GM21447 (cell line): ENCODE data around the gene UCN3.
"Not testable (repeated sequence)": the region's sequence is repeated elsewhere in the genome, so short reads cannot be mapped to it uniquely, and the experiment has no call there.

ENCODE experiments used
- ATAC-seq: cut with Tn5 transposase; IDR thresholded peaks from one replicate; pipeline ENCODE4 v1.9.1; 2021; ENCODE audit not compliant: unreplicated experiment

Gene UCN3

DNA sequence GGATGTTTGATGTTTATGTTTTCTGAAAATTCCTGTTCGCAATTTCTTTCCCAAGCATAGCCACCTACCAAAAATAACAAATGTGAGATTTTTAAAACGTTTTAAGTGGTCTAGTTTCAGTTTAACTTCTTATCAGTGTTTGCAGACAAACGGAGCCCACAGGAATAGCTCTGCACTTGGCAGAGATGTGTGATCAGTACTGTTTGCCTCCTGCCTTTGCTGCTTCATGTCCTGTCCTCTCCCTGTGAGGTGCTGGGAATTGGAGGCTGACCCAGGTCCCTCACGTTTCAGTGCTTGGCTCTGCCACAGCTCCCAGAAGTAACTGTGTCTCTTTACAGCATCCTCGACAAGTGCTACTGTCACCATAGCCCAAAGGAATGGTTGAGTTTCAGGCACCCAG, 1.2 kb downstream of the UCN3 start:
- no peak for ATAC-seq

DNA sequence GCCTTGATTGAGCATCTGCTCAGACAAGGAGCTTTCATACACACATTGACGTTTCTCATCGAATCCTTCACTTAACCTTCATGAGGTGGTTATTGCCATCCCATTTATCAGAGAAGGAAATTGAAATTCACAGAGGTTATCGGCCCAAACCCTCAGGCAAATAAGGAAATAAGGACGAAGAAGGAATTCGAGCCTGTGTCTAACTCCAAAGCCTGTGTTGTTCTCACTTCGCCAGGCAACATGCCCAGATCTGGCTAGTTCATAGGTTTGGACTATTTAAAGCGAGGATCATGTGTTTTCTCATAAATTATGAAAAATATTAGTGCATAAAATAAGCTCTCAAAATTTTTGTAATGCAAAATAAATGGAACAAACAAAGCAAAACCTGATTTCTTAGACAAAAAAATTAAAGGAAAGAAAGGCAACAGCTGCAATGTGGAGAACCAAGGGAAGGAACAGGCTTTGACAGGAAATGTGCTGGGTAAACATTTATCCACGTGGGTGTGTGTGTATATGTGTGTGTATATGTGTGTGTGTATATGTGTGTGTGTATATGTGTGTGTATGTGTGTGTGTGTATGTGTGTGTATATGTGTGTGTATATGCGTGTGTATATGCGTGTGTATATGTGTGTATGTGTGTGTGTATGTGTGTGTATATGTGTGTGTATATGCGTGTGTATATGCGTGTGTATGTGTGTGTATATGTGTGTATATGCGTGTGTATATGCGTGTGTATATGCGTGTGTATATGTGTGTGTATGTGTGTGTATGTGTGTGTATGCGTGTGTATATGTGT, 4.8 kb downstream of the UCN3 start:
- no peak for ATAC-seq

DNA sequence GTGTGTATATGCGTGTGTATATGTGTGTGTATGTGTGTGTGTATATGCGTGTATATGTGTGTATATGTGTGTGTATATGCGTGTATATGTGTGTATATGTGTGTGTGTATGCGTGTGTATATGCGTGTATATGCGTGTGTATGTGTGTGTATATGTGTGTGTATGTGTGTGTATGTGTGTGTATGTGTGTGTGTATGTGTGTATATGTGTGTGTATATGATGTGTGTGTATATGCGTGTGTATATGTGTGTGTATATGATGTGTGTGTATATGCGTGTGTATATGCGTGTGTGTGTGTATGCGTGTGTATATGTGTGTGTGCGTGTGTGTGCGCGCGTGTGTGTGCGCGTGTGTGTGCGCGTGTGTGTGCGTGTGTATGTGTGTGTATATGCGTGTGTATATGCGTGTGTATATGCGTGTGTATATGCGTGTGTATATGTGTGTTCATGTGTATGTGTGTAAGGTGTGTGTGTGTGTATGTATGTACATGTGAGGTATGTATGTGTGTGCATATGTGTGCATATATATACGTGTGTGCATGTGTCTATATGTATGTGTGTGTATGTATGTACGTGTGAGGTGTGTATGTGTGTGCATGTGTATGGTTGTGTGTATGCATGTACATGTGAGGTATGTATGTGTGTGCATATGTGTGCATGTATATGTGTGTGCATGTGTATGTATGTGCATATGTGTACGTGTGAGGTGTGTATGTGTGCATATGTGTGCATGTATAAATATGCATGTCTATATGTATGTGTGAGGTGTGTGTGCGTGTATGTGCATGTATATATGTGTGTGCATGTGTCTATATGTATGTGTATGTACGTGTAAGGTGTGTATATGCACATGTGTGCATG, 6.0 kb downstream of the UCN3 start:
- no peak for ATAC-seq

DNA sequence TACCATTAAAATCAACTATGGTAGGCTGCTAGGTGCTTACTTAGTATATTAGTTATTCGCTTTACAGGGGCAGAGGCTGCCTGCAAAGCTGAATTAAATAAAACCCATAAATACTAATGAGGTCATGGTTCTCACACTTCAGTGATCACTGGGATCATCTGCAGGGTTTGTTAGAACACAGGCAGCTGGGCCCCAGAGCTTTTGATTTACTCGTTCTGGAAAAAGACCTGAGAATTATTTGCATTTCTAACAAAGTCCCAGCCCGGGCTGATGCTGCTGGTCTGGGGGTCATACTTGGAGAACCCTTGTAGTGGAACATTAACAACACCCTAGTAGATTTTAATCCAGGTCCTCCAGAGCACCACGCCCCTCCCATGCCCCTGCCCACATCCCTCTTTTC, 8.5 kb downstream of the UCN3 start:
- ATAC-seq, result no peak

DNA sequence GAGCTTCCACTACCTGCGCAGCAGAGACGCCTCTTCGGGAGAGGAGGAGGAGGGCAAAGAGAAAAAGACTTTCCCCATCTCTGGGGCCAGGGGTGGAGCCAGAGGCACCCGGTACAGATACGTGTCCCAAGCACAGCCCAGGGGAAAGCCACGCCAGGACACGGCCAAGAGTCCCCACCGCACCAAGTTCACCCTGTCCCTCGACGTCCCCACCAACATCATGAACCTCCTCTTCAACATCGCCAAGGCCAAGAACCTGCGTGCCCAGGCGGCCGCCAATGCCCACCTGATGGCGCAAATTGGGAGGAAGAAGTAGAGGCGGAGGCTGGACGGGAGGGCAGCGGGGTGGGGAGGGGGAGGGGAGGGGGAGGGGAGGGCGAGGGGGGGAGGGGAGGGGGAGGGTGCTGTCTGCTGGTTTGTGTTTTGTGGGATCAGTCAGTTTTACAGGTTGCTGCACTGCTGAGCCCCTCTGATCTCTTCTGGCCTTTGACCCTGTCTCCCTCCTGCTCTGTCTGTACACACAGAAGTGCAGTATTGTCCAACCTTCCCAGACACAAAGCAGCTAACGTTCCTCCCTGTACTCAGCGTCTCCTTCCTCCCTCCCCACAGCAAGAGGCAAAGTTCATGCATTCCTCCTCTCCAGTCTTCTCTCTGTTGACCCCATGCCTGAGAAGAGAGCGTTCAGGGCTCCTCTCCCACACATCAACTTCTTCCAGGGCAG, 9.3 kb downstream of the UCN3 start:
- ATAC-seq, result no peak

DNA sequence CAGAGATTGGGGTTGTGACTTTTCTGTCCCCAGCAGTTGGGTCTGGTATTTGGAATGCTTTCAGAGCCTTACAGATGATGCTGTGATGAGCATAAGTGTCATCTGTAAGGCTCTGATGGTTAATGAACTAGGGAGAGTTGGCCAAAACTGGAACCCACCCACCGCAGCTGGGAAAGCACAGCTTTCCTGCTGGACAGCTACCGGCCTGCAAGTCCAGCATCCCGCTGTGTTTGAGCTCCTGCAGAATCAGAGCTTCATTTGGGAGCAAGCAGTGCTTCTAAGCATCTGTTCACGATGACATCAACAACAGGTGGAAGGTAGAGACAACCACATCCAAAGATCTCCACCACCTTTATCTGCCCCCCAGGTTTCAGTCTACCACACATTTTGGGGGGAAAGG, 11.7 kb downstream of the UCN3 start:
- ATAC-seq, result no peak

DNA sequence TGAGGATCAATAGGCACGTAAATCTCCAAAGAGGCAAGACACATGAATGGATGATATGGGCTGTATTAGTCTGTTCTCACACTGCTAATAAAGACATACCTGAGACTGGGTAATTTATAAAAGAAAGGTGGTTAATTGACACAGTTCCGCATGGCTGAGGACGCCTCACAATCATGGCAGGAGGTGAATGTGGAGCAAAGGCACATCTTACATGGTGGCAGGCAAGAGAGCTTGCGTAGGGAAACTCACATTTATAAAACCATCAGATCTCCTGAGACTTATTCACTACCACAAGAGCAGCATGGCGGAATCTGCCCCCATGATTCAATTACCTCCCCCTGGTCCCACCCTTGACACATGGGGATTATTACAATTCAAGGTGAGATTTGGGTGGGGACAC, 14.4 kb downstream of the UCN3 start:
- ATAC-seq, result not testable (repeated sequence)

DNA sequence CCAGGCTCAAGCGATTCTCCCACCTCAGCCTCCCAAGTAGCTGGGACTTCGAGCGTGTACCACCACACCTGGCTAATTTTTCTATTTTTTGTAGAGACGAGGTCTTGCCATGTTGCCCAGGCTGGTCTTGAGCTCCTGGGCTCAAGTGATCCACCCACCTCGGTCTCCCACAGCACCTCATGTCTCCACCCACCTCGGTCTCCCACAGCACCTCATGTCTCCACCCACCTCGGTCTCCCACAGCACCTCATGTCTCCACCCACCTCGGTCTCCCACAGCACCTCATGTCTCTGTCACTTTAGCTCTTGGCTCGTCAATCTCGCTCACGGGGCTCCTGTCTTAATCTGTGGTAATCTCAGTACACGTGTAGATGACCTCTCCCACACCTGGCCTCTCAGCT, 15.6 kb downstream of the UCN3 start:
- ATAC-seq, result not testable (repeated sequence)

DNA sequence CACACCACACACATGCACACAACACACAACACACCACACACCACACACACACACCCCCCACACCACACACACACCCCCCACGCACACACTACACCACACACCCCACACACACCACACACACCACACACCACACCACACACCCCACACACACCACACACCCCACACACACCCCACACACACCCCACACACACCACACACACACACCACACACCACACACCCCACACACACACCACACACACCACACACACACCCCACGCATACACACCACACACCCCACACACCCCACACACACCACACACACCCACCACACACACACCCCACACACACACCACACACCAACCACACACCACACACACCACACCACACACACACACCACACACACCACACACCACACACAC, 16.4 kb downstream of the UCN3 start:
- no peak for ATAC-seq

DNA sequence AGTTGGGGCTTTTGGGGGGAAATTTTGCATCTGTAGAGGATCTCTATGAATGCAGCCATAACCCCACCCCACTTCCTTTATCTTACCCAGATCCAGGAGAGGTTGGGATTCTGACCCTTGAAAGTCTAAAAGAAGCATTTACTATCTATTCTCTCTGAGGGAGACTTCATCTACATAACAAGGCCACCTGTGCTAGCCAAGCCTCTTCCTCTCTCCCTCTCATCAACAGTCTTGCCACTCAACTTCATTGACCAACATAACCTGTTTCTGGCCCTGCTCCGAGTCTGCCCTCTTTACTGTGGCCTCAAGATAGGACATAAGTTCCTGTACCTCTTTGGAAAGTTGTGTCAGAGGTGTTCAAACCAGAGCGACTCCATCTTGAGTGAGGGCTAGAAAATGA, 20.5 kb downstream of the UCN3 start:
- ATAC-seq, result no peak

DNA sequence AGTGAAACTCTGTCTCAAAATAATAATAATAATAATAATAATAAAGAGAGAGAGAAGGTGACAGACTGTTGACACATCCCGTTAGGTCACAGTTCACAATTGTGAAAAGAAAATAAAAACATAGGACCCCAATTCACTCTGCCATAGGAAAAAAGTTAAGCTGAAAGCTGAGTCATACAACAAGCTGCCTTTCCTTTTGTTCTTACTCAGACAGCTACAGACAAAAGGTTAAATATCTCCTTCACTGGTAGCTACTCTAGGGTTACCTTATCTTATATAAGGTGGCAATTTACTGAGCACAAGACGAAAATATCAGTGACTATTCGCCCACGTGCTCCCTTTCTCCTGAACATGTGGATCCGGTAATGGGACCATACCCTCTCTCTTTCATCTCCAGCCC, 22.4 kb downstream of the UCN3 start:
- ATAC-seq, result no peak

DNA sequence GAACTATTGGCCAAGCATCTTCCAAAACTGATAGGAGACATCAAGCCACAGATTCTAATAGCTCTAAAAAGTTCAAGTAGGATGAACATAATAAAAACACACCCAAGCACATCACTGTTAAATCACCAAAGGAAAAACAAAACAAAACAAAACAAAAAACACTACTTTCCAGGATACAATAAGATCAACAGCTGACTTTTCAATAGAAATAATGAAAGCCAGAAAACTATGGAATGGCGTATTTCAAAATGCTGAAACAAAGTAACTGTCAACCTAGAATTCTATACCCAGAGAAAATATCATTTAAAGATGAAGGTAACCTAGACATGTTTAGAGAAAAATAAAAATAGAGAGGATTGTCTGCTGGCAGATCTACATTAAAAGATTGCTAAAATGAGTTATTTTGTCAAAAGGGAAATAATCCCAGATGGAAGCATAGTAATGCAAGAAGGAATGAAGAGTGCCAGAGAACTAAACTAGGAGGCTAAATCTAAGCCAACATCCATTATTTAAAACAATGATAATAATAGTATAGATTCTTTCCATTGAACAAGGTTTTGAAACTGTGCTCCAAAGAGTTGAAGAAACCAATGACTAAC, 25.9 kb downstream of the UCN3 start:
- no peak for ATAC-seq

DNA sequence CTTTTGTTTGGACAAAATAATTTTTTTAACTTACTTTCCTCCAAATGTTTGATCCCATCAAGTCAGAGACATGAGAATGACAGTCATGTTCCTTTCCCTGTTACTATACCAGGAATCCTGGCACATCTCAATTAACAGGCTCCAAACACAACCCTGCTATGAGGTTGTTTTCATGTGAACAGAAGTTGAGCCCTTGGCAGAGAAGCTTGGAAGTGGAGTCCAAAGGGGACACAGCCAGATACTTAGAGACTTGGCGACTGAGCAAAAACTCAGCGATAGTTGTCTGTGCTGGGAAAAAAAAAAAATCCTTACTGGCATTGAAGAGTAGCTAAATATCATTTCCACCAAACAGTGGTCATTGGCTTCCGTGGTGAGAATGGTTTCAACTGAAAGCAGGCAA, 27.0 kb downstream of the UCN3 start:
- no peak for ATAC-seq

DNA sequence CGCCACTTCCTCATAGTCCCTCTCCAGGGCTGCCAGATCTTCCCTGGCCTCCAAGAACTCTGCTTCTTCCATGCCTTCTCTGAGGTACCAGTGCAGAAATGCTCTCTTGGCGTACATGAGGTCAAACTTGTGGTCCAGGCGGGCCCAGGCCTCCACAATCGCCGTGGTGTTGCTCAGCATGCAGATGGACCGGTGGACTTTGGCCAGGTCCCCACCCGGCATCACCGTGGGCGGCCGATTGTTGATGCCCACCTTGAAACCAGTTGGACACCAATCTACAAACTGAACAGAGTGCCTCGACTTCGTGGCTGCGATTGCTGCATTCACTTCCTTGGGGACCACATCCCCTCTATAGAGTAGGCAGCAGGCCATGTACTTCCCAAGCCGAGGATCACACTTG, 28.8 kb downstream of the UCN3 start:
- no peak for ATAC-seq

DNA sequence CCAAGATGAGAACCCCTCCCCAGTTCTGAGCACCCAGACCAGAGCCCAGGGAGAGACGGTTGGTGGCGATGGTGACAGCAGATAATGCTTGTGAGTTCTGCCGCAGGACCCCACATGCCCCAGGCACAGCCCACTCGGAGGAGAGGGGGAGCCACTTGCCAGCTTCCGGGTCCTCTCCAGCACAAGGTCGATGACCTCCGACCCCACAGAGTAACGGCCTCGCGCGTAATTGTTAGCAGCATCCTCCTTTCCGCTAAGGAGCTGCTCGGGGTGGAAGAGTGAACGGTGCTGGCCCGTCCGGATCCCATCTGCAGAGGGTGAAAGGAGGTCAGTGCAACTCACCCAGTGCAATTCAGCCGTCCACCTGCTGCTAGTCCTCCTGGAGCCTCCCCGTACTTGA, 30.4 kb downstream of the UCN3 start:
- ATAC-seq, result no peak

DNA sequence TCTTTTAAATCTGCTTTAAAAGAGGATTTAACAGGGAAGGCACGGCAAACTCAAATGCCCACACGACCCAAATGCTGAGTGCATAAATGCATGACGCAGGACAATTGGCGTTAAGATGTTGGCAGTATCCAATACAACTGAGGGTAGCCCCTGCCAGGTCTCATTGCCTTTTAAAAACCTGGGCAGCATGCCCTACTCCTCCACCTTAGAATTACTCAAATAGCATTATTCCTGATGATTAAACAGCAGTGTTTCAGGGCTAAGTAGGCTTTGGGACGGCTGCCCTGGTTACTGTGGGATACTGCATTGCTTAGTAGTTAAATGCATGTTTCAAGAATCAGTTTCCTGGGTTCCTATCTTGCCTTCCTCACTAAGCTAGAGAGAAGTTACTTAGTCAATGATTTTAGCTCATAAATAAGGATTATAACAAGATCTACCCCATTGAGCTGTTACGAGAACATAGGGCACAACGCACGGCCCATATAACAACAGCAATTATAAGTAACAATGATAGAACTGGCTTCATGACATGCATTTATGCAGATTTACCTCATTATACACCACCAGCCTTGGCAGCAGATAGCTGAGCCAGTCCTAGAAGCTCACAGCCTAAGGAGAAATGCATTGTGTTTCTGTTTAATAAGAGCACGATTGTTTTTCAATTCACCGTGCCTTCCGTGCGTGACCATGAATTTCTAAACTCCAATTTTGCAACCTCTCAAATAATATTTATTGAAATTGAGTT, 32.0 kb downstream of the UCN3 start:
- no peak for ATAC-seq

DNA sequence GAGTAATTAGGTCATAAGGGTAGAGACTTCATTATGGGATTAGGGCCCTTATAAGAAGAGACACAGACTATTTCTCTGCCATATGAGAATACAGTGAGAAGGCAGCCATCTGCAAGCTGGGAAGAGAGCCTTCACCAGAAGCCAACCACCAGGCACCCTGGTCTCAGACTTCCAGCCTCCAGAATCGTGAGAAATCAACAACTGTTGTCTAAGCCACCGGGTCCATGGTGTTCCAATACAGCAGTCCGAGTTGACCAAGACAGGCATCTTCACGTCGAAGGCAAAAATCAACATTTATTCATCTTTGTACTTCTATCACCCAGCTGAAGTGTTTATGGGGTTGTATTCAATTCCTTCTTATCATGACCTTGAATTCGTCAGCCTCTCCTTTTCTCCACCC, 34.6 kb downstream of the UCN3 start:
- no peak for ATAC-seq

DNA sequence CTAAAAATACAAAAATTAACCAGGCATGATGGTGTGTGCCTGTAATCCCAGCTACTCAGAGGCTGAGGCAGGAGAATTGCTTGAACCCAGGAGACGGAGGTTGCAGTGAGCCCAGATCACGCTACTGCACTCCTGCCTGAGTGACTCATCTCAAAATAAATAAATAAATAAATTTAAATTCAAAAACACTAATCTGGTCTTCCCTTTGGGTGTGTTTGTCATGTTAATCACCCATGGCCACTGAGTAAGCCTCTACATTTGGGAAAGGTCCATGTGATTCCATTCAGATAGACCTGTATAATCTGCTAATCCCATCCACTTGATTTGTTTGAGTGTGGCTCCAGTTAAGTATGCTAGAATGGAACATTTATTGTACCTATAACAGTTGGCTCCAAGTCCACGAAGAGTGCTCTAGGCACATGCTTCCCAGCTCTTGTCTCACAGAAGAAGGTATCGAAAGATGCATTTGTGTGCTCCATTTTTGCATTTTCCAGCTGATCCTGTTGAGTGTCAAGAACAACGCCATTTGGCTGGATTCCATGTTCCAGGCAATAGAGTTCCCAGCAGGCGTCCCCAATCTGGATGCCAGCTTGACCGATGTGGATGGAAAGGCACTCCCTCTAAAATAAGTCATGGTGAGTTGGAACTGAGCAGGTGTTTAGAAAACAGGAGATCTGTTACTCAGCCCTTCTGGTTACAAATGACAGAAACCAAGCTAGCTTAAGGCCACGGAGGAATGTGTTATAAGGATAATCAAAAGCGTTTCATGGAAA, 35.9 kb downstream of the UCN3 start:
- ATAC-seq, result no peak

DNA sequence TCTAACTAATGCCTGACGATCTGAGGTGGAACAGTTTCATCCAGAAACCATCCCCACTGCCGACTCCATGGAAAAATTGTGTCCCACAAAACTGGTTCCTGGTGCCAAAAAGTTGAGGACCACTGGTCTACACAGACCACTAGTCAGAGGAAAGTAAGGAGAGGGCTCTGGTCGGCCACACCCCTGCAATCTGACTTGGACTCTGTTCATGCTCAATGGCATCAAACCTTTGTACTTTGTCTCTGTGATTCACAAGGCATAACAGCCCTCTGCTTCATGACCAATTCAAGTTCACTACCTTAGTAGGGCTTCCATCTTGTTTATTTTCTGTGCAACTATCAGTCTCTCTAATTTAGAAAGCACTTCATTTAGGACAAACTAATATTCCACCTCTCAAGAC, 38.0 kb downstream of the UCN3 start:
- no peak for ATAC-seq
